GM21786 (cell line): ENCODE results near the gene SGSH.
"Not testable (repeated sequence)": the region's sequence is repeated elsewhere in the genome, so short reads cannot be mapped to it uniquely, and the experiment has no call there.

Experiments
- ATAC-seq: cut with Tn5 transposase; IDR thresholded peaks from one replicate; pipeline ENCODE4 v1.9.1; 2021; ENCODE audit not compliant: unreplicated experiment

Gene SGSH

DNA sequence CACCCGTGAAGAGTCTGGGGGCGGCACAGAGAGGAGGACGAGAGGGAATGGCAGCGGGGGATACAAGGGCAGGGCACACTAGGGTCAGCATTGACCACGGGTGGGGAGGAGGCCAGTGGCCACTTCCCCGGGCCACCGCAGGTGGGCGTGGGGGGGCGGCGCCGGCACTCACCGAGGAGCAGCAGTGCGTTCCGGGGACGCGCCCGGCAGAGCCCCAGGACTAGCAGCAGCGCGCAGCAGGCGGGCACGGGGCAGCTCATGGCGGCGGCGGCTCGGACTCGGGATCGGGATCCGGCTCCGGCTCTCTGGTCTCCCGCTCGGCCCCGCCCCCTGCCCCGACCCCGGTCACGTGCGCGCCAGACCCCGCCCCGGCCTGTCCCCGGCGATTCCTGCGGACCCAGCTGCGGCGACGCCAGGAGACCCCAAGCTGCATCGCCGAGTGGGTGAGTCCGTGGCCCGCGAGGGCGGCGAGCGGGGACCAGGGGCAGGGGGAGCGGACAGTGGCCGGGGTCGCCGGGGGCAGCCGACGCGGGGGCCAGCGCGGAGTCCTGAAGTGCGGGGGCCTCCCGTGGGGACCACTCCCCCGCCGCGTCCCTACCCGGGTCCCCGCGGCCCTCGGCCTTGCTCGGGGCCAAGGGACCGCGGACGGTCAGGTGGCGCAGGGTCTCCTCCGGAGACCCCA, at the start of gene SGSH, which contains the start of gene SLC26A11:
Gene SGSH (minus strand): TSS at position 280 of the 682 bp plus-strand sequence. CDS start 20 bp downstream, at position 260.
Gene SLC26A11 (plus strand): TSS at position 374 of the 682 bp plus-strand sequence. CDS start 1,134 bp downstream, outside the sequence.
- peak; percentile 13 for ATAC-seq

- no peak for ATAC-seq
These were observed 49.3 kb upstream of the SGSH start for GRCh38 chr17:80269405-80269807.

DNA sequence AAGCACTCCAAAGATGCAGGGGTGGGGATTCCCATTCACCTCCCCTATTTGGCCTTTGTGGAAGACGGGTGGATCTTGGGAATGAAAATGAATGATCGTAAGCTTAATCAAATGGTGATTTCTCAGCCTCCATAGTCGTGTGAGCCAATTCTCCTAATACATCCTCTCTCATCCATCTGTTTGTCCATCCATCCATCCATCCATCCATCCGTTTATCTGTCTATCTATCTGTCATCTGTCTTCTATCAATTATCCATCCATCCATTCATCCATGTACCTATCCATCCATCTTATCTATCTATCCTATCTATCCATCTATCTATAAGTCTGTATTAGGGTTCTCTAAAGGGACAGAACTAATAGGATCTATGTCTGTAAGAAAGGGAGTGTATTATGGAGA, 48.3 kb upstream of the SGSH start:
- ATAC-seq = no peak

GRCh38 chr17:80267391-80267790, 47.3 kb upstream of the SGSH start:
- ATAC-seq = no peak

- no peak for ATAC-seq
These were observed 45.3 kb upstream of the SGSH start for GRCh38 chr17:80265205-80266068.

GRCh38 chr17:80264205-80265075, 44.3 kb upstream of the SGSH start:
- no peak for ATAC-seq

- peak; percentile 35 for ATAC-seq
These were observed 43.4 kb upstream of the SGSH start for GRCh38 chr17:80263253-80264204.

GRCh38 chr17:80262775-80263244, 42.7 kb upstream of the SGSH start:
- ATAC-seq = no peak

GRCh38 chr17:80262291-80262690, 42.2 kb upstream of the SGSH start:
- ATAC-seq = no peak

DNA sequence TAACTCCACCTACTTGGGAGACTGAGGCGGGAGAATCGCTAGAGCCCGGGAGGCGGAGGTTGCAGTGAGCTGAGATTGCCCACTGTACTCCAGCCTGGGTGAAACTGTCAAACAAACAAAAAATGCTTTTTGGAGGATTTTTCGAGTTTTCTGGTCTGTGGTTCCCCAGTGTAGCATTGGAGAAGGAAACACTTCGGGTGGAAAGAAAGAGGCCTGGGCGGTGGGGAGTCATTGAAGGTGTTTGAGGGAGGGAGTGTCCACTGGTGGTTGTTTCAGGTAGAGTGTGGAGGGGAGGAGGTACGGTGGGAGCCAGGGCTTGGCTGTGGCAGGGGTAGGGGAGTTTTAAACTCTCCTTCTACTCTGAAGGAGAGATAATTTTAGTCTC, 41.8 kb upstream of the SGSH start:
- ATAC-seq = no peak

DNA sequence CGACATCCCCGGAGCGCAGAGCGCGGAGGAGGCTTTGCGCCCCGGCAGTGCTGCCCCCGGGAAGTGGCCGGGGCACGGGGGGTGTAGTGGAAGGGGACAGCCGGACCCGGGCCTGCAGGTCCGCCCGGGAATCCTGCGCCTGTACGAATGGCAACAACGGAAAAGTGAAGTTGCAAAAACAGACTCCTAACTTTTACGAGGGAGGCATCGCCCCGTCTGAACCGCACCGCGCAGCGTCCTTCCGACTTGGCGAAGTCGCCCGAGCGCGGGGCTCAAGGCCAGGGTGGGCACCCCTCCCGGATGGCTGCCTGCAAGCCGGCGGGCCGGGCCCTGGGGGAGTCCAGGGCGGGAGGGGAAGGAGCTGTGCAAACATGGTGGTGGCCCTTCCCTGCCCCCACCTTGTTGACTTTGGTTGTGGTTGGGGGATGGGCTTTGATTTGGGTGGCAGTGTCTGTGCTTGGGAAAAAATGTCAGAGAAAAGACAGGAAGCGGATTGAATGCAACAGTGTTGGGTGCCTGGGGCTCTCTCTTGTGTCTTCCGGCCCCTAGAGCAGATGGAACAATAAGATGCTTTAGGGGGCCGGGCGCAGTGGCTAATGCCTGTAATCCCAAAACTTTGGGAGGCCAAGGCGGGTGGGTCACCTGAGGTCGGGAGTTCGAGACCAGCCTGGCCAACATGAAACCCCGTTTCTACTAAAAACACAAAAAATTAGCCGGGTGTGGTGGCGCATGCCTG, 41.2 kb upstream of the SGSH start:
- ATAC-seq = no peak

DNA sequence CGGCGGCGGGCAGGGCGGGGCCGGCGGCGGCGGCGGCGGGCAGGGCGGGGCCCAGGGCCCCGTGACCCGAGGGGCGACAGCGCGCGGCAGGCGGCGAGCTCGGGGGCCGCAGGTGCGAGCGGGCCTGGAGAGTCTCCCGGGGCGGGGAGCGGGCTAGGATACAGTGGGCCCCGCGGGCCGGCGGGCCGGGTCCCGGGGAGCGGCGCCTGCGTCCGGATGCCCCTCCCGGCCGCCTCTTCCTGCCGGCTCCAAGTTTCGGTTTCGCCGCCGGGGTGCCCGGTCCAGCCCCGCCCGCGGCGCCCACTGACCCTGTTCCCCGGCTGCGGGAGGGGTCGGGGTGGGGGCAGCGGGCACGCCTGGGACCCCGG, 40.6 kb upstream of the SGSH start, which contains the start of gene RNF213:
Gene RNF213 (plus strand): TSS at position 62 of the 368 bp plus-strand sequence. CDS start 2,830 bp downstream, outside the sequence.
- no peak for ATAC-seq

- no peak for ATAC-seq
These were observed 40.0 kb upstream of the SGSH start for GRCh38 chr17:80260069-80260535.

- ATAC-seq = no peak
These were observed 39.4 kb upstream of the SGSH start for GRCh38 chr17:80259457-80260068.

DNA sequence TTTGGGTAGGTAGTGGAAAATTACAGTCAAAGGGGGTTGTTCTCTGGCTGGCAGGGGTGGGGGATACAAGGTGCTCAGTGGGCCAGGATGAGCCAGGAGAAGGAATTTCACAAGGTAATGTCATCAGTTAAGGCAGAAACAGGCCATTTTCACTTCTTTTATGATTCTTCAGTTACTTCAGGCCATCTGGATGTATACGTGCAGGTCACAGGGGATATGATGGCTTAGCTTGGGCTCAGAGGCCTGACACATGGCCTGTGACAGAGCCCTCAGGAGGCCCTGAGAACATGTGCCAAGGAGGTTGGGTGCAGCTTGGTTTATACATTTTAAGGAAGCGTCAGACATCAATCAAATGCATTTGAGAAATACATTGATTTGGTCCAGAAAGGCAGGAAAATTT, 38.2 kb upstream of the SGSH start:
- ATAC-seq = not testable (repeated sequence)

GRCh38 chr17:80257716-80258213, 37.6 kb upstream of the SGSH start:
- ATAC-seq = no peak

DNA sequence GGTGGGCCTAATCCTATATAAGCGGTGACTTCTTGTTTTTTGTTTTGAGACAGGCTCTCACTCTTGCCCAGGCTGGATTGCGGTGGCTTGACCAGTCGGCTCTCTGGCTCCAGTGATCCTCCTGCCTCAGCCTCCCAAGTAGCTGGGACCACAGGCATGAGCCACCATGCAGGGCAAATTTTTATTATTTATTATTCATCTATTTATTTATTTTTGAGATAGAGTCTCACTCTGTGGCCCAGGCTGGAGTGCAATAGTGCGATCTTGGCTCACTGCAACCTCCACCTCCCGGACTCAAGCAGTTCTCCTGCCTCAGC, 35.9 kb upstream of the SGSH start:
- ATAC-seq = no peak

DNA sequence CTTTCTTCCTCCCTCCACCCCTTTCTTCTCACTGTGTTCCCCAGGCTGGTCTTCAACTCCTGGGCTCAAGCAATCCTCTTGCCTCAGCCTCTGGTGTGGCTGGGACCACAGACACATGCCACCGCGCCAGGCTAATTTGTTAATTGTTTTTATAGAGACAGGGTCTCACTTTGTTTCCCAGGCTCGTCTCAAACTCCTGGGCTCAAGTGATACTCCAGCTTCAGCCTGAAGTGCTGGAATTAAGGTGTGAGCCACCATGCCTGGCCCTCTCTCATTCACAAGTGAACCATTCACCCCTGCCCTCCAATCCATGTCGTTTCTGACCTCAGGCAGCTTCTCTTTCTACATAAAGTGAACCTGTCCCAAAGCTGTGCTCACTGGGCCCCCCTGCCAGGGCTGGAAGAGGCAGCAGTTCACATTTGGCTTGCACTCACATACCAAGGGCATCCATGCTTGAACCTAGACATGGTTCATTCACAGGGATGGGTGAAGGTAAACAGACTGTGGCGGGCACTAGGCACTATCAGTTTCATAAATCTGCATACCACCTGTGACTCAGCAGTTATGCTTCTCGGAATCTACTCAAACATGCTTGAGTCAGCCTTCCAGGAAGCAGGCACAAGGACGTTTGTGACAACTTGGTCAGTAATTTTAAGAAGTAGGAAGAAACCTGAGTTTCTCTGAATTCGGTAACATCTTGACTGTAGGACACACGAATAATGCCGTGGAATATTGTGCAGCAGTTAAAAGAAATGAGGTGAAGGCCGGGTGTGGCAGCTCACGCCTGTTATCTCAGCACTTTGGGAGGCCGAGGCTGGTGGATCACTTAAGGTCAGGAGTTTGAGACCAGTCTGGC, 34.5 kb upstream of the SGSH start:
- ATAC-seq = peak; percentile 45
